GM19372 (cell line): ENCODE measurements around the gene FGFBP3.
"Not testable (repeated sequence)": the region's sequence is repeated elsewhere in the genome, so short reads cannot be mapped to it uniquely, and the experiment has no call there.

ENCODE experiments used
- ATAC-seq: cut with Tn5 transposase; IDR thresholded peaks from one replicate; pipeline ENCODE4 v1.9.1; 2021; ENCODE audit warnings: mild to moderate bottlenecking, low read depth, moderate library complexity; ENCODE audit not compliant: unreplicated experiment

The FGFBP3 gene

GRCh38 chr10:91901784-91902677 is 7.3 kb downstream of the FGFBP3 start:
- no peak for ATAC-seq

GRCh38 chr10:91897421-91897820 is 11.9 kb downstream of the FGFBP3 start:
- no peak for ATAC-seq

- no peak for ATAC-seq
Observed at GRCh38 chr10:91896212-91896756, 13.0 kb downstream of the FGFBP3 start.

GRCh38 chr10:91894261-91894685 is 15.0 kb downstream of the FGFBP3 start:
- not testable (repeated sequence) for ATAC-seq

- no peak for ATAC-seq
Observed at GRCh38 chr10:91893051-91893450, 16.2 kb downstream of the FGFBP3 start.

- ATAC-seq = no peak
Observed at GRCh38 chr10:91891125-91892001, 17.9 kb downstream of the FGFBP3 start.

GRCh38 chr10:91887272-91888076 is 21.8 kb downstream of the FGFBP3 start:
- no peak for ATAC-seq

GRCh38 chr10:91886954-91887271 is 22.4 kb downstream of the FGFBP3 start:
- no peak for ATAC-seq

GRCh38 chr10:91885362-91886079 is 23.8 kb downstream of the FGFBP3 start:
- no peak for ATAC-seq

GRCh38 chr10:91884536-91884935 is 24.8 kb downstream of the FGFBP3 start:
- ATAC-seq = no peak

GRCh38 chr10:91883549-91884444 is 25.5 kb downstream of the FGFBP3 start:
- no peak for ATAC-seq

GRCh38 chr10:91880310-91880709 is 29.0 kb downstream of the FGFBP3 start:
- ATAC-seq = no peak

- no peak for ATAC-seq
Observed at GRCh38 chr10:91879515-91880170, 29.6 kb downstream of the FGFBP3 start.

- no peak for ATAC-seq
Observed at GRCh38 chr10:91875779-91876178, 33.5 kb downstream of the FGFBP3 start.

- ATAC-seq = no peak
Observed at GRCh38 chr10:91875156-91875555, 34.1 kb downstream of the FGFBP3 start.

GRCh38 chr10:91865562-91866081 is 43.7 kb downstream of the FGFBP3 start:
- no peak for ATAC-seq

GRCh38 chr10:91864744-91865143 is 44.5 kb downstream of the FGFBP3 start:
- ATAC-seq = no peak

GRCh38 chr10:91864099-91864498 is 45.2 kb downstream of the FGFBP3 start:
- no peak for ATAC-seq
